ENCODE measurements around the gene REPIN1. TPM values are rescaled to one million over a fixed set of nuclear protein-coding genes. Genes with fewer than 3 reads are reported as not detected.

Gene REPIN1
- total and polyA plus RNA-seq, 12 donors, result 47.5 to 294 (median 182) TPM

GRCh38 chr7:150404172-150404804 is 35.7 kb downstream of the REPIN1 start:
- no peak for TF ChIP-seq POLR2A (IDR thresholded peaks at IDR 0.05)
- TF ChIP-seq, protein P1, sequence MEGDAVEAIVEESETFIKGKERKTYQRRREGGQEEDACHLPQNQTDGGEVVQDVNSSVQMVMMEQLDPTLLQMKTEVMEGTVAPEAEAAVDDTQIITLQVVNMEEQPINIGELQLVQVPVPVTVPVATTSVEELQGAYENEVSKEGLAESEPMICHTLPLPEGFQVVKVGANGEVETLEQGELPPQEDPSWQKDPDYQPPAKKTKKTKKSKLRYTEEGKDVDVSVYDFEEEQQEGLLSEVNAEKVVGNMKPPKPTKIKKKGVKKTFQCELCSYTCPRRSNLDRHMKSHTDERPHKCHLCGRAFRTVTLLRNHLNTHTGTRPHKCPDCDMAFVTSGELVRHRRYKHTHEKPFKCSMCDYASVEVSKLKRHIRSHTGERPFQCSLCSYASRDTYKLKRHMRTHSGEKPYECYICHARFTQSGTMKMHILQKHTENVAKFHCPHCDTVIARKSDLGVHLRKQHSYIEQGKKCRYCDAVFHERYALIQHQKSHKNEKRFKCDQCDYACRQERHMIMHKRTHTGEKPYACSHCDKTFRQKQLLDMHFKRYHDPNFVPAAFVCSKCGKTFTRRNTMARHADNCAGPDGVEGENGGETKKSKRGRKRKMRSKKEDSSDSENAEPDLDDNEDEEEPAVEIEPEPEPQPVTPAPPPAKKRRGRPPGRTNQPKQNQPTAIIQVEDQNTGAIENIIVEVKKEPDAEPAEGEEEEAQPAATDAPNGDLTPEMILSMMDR (IDR thresholded peaks at IDR 0.05), result no peak
- WGBS, 4 donors, result 35 to 40% (median 38%) methylated on average over 16 of the region's 16 CpGs
- H3K36me3 ChIP-seq (replicated peaks in 1 of 2), result no peaks in the 10 kb centered on the region
- intact Hi-C loops (cut with DNase I), result no loop called here
- H3K27me3 ChIP-seq, result no peaks in the 10 kb centered on the region
- DNase-seq, result peak in 4 of 7 donors; percentile 10 to 52 (median 20)
- peak overlapping the region; percentile 85 to 97 (median 97) for H3K27ac ChIP-seq
- peaks cover 28 to 47% of the 10 kb centered on the region in 2 donors for H3K4me1 ChIP-seq (replicated peaks in 1 of 2)
- peak overlapping the region in 3 of 4 donors; percentile 44 to 73 (median 56) for H3K4me3 ChIP-seq
- no peaks in the 10 kb centered on the region for H3K9me3 ChIP-seq (replicated peaks in 1 of 3)

- Histone ChIP-seq H3K4me1 (replicated peaks in 1 of 2) (peaks cover 25 to 41% of the 10 kb centered on the region in 2 donors), H3K27ac (peak overlapping the region; percentile 85 to 97 (median 97)), H3K9me3 (replicated peaks in 1 of 3) (no peaks in the 10 kb centered on the region), H3K36me3 (replicated peaks in 1 of 2) (no peaks in the 10 kb centered on the region), H3K27me3 (no peaks in the 10 kb centered on the region), H3K4me3 (peak overlapping the region; percentile 38 to 73 (median 50))
- WGBS, 4 donors, result 0 to 1% (median 0%) methylated on average over 2 to 86 of the region's 86 CpGs
- TF ChIP-seq, protein P1 (IDR thresholded peaks at IDR 0.05), result peak in 2 of 6 experiments; percentile 5 to 17
- peak; percentile 92 for TF ChIP-seq POLR2A (IDR thresholded peaks at IDR 0.05)
- peak; percentile 90 to 95 (median 91) for DNase-seq
- intact Hi-C loops (cut with DNase I), result no loop called here
Observed at GRCh38 chr7:150404805-150405583, 36.4 kb downstream of the REPIN1 start.

GRCh38 chr7:150405584-150406311 is 37.1 kb downstream of the REPIN1 start:
- no peaks in the 10 kb centered on the region for H3K36me3 ChIP-seq (replicated peaks in 1 of 2)
- peak in 1 of 2 donors; percentile 46 for TF ChIP-seq POLR2A (IDR thresholded peaks at IDR 0.05)
- TF ChIP-seq, protein P1 (IDR thresholded peaks at IDR 0.05), result no peak
- H3K27me3 ChIP-seq, result no peaks in the 10 kb centered on the region
- intact Hi-C loops (cut with DNase I), result no loop called here
- 3 to 10% (median 6%) methylated on average over 30 to 35 of the region's 35 CpGs for WGBS, 4 donors
- no peaks in the 10 kb centered on the region for H3K9me3 ChIP-seq (replicated peaks in 1 of 3)
- peak overlapping the region; percentile 38 to 73 (median 45) for H3K4me3 ChIP-seq
- peaks cover 17 to 34% of the 10 kb centered on the region in 2 donors for H3K4me1 ChIP-seq (replicated peaks in 1 of 2)
- peak overlapping the region; percentile 85 to 97 (median 97) for H3K27ac ChIP-seq
- peak in 6 of 7 donors; percentile 49 to 70 (median 62) for DNase-seq

DNA sequence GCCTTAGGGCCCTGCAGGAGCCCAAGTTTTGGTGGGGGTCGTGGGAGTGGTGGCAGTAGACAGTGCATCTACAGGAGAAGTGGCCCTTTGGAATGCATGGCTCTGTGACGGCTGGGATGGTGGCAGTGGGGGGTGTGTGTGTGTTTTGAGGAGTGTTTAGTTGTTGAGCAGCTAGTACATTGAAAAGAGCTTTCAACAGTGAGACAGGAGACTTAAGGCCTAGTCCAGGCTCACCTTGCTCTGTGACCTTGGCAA is 37.6 kb downstream of the REPIN1 start:
- Histone ChIP-seq H3K27me3 (no peaks in the 10 kb centered on the region), H3K27ac (peak overlapping the region; percentile 85 to 97 (median 97)), H3K36me3 (replicated peaks in 1 of 2) (no peaks in the 10 kb centered on the region), H3K9me3 (replicated peaks in 1 of 3) (no peaks in the 10 kb centered on the region), H3K4me3 (peak overlapping the region in 2 of 4 donors; percentile 44 to 73), H3K4me1 (replicated peaks in 1 of 2) (peaks cover 17 to 31% of the 10 kb centered on the region in 2 donors)
- intact Hi-C loops (cut with DNase I), result no loop called here
- 9 to 17% (median 17%) methylated on average over 2 of the region's 2 CpGs for WGBS, 4 donors
- peak in 2 of 7 donors; percentile 24 to 60 for DNase-seq
- TF ChIP-seq, protein P1 (IDR thresholded peaks at IDR 0.05), result no peak
- TF ChIP-seq POLR2A (IDR thresholded peaks at IDR 0.05), result no peak

Measured in adrenal gland (tissue), 12 donors.